ENCODE measurements around the gene TNK2.

GRCh38 chr3:195879416-195880036 lies 28.8 kb downstream of the TNK2 start:
- TF ChIP-seq CTCF (tag by site-specific recombination; IDR thresholded peaks at IDR 0.05) (no peak), ZNF155 (tag by site-specific recombination; IDR thresholded peaks at IDR 0.05) (no peak)

Data from HEK293 (cell line).